Astrocyte (in vitro differentiated cells and primary cell): ENCODE data around the gene TEF. TPM values are rescaled to one million over a fixed set of nuclear protein-coding genes. Genes with fewer than 3 reads are reported as not detected.
"Not testable (repeated sequence)": the region's sequence is repeated elsewhere in the genome, so short reads cannot be mapped to it uniquely, and the experiment has no call there.

Source experiments
- DNase-seq: peaks from one replicate; pipeline ENCODE4 v3.0.0-alpha.2; 2010; ENCODE audit warnings: low read depth
- FAIRE-seq: peaks from 2 replicates; lab custom pipeline; 2011; peaks lifted over from hg19 to GRCh38; lab: Jason Lieb, UNC
- H2AFZ ChIP-seq: 2 replicates; pipeline ENCODE4 v1.6.0; 2012; ENCODE audit warnings: low read depth, low read length, inconsistent platforms
- H3K27ac ChIP-seq: 2 replicates; pipeline ENCODE4 v1.5.1; 2011; ENCODE audit warnings: low read depth, low read length, inconsistent platforms
- H3K27me3 ChIP-seq: 2 replicates; pipeline ENCODE4 v1.6.0; 2011; ENCODE audit warnings: low read length, inconsistent platforms; ENCODE audit not compliant: insufficient read depth
- H3K36me3 ChIP-seq: 2 replicates; pipeline ENCODE4 v1.5.1; 2011; ENCODE audit warnings: low read length, inconsistent platforms; ENCODE audit not compliant: insufficient read depth
- H3K4me1 ChIP-seq: 2 replicates; pipeline ENCODE4 v1.5.1; 2011; ENCODE audit warnings: low read length, inconsistent platforms; ENCODE audit not compliant: insufficient read depth
- H3K4me2 ChIP-seq: 2 replicates; pipeline ENCODE4 v1.6.0; 2012; ENCODE audit warnings: low read length, inconsistent platforms
- H3K4me3 ChIP-seq: 2 replicates; pipeline ENCODE4 v1.5.1; 2011; ENCODE audit warnings: low read depth, mild to moderate bottlenecking, low read length, inconsistent platforms; ENCODE audit not compliant: insufficient read depth
- H3K79me2 ChIP-seq: 2 replicates; pipeline ENCODE4 v1.6.0; 2012; ENCODE audit warnings: mild to moderate bottlenecking, low read length, inconsistent platforms; ENCODE audit not compliant: insufficient read depth
- H3K9ac ChIP-seq: 2 replicates; pipeline ENCODE4 v1.6.0; 2012; ENCODE audit warnings: mild to moderate bottlenecking, low read length, inconsistent platforms
- H3K9me3 ChIP-seq: 2 replicates; pipeline ENCODE4 v1.5.1; 2012; ENCODE audit warnings: low read depth, mild to moderate bottlenecking, low read length, inconsistent platforms; ENCODE audit not compliant: insufficient read depth
- H4K20me1 ChIP-seq: 2 replicates; pipeline ENCODE4 v1.6.0; 2012; ENCODE audit warnings: low read length, inconsistent platforms; ENCODE audit not compliant: insufficient read depth
- H3K27ac Mint-ChIP-seq: one replicate; pipeline ENCODE4 v1.8.0; 2021; ENCODE audit warnings: mild to moderate bottlenecking, mixed read lengths; ENCODE audit not compliant: unreplicated experiment
- H3K27me3 Mint-ChIP-seq: one replicate; pipeline ENCODE4 v1.8.0; 2021; ENCODE audit warnings: low read depth, mixed read lengths; ENCODE audit not compliant: unreplicated experiment
- H3K36me3 Mint-ChIP-seq: one replicate; pipeline ENCODE4 v1.8.0; 2021; ENCODE audit warnings: low read depth, mixed read lengths; ENCODE audit not compliant: unreplicated experiment
- H3K4me1 Mint-ChIP-seq: one replicate; pipeline ENCODE4 v1.8.0; 2021; ENCODE audit warnings: low read depth, mixed read lengths; ENCODE audit not compliant: unreplicated experiment
- H3K4me3 Mint-ChIP-seq: one replicate; pipeline ENCODE4 v1.8.0; 2021; ENCODE audit warnings: mild to moderate bottlenecking, moderate library complexity, mixed read lengths; ENCODE audit not compliant: unreplicated experiment
- H3K9me3 Mint-ChIP-seq: one replicate; pipeline ENCODE4 v1.8.0; 2021; ENCODE audit warnings: mild to moderate bottlenecking, mixed read lengths; ENCODE audit not compliant: unreplicated experiment
- CTCF ChIP-seq: IDR thresholded peaks from 2 replicates; pipeline ENCODE4 v1.5.1; 2011; ENCODE audit warnings: low read depth, mild to moderate bottlenecking, inconsistent platforms, low read length, moderate library complexity; ENCODE audit not compliant: insufficient read depth
- EZH2 ChIP-seq: IDR thresholded peaks from 2 replicates; pipeline ENCODE4 v1.6.1; 2012; ENCODE audit warnings: mild to moderate bottlenecking, low read length, inconsistent platforms; ENCODE audit not compliant: insufficient read depth
- total RNA-seq: library from RNA; stranded (reverse); gene quantifications from 2 replicates; pipeline ENCODE4 v1.2.1, GENCODE V29; 2021

TEF gene
- total RNA-seq, 1 donor from 2014 or later = 6.3 TPM

- peaks cover 29% of the 10 kb centered on the region for H3K36me3 Mint-ChIP-seq
- Histone ChIP-seq H2AFZ (no peak overlapping the region), H3K79me2 (no peaks in the 10 kb centered on the region), H3K9ac (no peak overlapping the region), H3K4me3 (no peak overlapping the region), H3K4me2 (no peak overlapping the region), H3K36me3 (peaks cover 6% of the 10 kb centered on the region), H3K27me3 (no peaks in the 10 kb centered on the region), H3K27ac (no peak overlapping the region), H3K4me1 (peaks cover 9% of the 10 kb centered on the region), H3K9me3 (no peaks in the 10 kb centered on the region), H4K20me1 (no peaks in the 10 kb centered on the region)
- FAIRE-seq (no peak), DNase-seq (no peak)
- no peaks in the 10 kb centered on the region for H3K4me1 Mint-ChIP-seq
- TF ChIP-seq EZH2 (no peak), CTCF (no peak)
- H3K27ac Mint-ChIP-seq = no peak overlapping the region
- H3K27me3 Mint-ChIP-seq = peaks cover 2% of the 10 kb centered on the region
- no peaks in the 10 kb centered on the region for H3K9me3 Mint-ChIP-seq
- H3K4me3 Mint-ChIP-seq = no peak overlapping the region
Measured at GRCh38 chr22:41398921-41399320, 17.2 kb downstream of the TEF start.

- Histone ChIP-seq H3K27me3 (no peaks in the 10 kb centered on the region), H2AFZ (peak overlapping the region; percentile 30), H3K4me1 (peaks cover 9% of the 10 kb centered on the region), H3K4me2 (peak overlapping the region; percentile 57), H3K4me3 (no peak overlapping the region), H3K36me3 (no peaks in the 10 kb centered on the region), H3K9ac (no peak overlapping the region), H3K9me3 (no peaks in the 10 kb centered on the region), H4K20me1 (no peaks in the 10 kb centered on the region), H3K27ac (no peak overlapping the region), H3K79me2 (no peaks in the 10 kb centered on the region)
- Mint-ChIP-seq H3K4me1 (no peaks in the 10 kb centered on the region), H3K36me3 (peaks cover 7% of the 10 kb centered on the region), H3K9me3 (no peaks in the 10 kb centered on the region), H3K27ac (no peak overlapping the region), H3K27me3 (peaks cover 2% of the 10 kb centered on the region), H3K4me3 (no peak overlapping the region)
- FAIRE-seq (no peak), DNase-seq (no peak)
- TF ChIP-seq EZH2 (no peak), CTCF (no peak)
Measured at GRCh38 chr22:41401781-41402648, 20.3 kb downstream of the TEF start.

GRCh38 chr22:41402851-41403250, 21.1 kb downstream of the TEF start:
- not testable (repeated sequence) for H4K20me1 ChIP-seq, H3K4me2 ChIP-seq, H3K9me3 Mint-ChIP-seq, H3K4me1 Mint-ChIP-seq, H3K27me3 Mint-ChIP-seq, H3K4me3 ChIP-seq, FAIRE-seq, H3K4me3 Mint-ChIP-seq, H3K27ac ChIP-seq, H3K4me1 ChIP-seq, H3K27me3 ChIP-seq, H3K36me3 Mint-ChIP-seq, H3K9ac ChIP-seq, H3K36me3 ChIP-seq, H2AFZ ChIP-seq, DNase-seq, H3K79me2 ChIP-seq, H3K9me3 ChIP-seq, H3K27ac Mint-ChIP-seq
